GM19452 (cell line): ENCODE data around the gene DCC.

Source experiments
- ATAC-seq: cut with Tn5 transposase; IDR thresholded peaks from one replicate; pipeline ENCODE4 v1.9.1; 2021; ENCODE audit not compliant: unreplicated experiment

DCC gene

GRCh38 chr18:52670896-52671295 is 330.9 kb downstream of the DCC start:
- no peak for ATAC-seq

- no peak for ATAC-seq
Observed at GRCh38 chr18:52678034-52678433, 338.0 kb downstream of the DCC start.

- no peak for ATAC-seq
Observed at GRCh38 chr18:52678551-52678950, 338.6 kb downstream of the DCC start.

- no peak for ATAC-seq
Observed at GRCh38 chr18:52679354-52679753, 339.4 kb downstream of the DCC start.

GRCh38 chr18:52682260-52682659 is 342.3 kb downstream of the DCC start:
- ATAC-seq = no peak

- no peak for ATAC-seq
Observed at GRCh38 chr18:52685316-52685715, 345.3 kb downstream of the DCC start.

GRCh38 chr18:52691841-52692240 is 351.8 kb downstream of the DCC start:
- ATAC-seq = no peak

- no peak for ATAC-seq
Observed at GRCh38 chr18:52694804-52695203, 354.8 kb downstream of the DCC start.

- no peak for ATAC-seq
Observed at GRCh38 chr18:52700116-52700515, 360.1 kb downstream of the DCC start.

- no peak for ATAC-seq
Observed at GRCh38 chr18:52700816-52701215, 360.8 kb downstream of the DCC start.

- no peak for ATAC-seq
Observed at GRCh38 chr18:52701219-52701935, 361.4 kb downstream of the DCC start.

GRCh38 chr18:52715421-52715820 is 375.4 kb downstream of the DCC start:
- no peak for ATAC-seq

GRCh38 chr18:52715991-52716390 is 376.0 kb downstream of the DCC start:
- ATAC-seq = no peak

GRCh38 chr18:52716973-52717372 is 377.0 kb downstream of the DCC start:
- ATAC-seq = no peak

GRCh38 chr18:52722904-52723303 is 382.9 kb downstream of the DCC start:
- no peak for ATAC-seq

- ATAC-seq = no peak
Observed at GRCh38 chr18:52723550-52723970, 383.6 kb downstream of the DCC start.

GRCh38 chr18:52730972-52731619 is 391.1 kb downstream of the DCC start:
- ATAC-seq = no peak

- ATAC-seq = no peak
Observed at GRCh38 chr18:52738946-52739345, 398.9 kb downstream of the DCC start.

- ATAC-seq = no peak
Observed at GRCh38 chr18:52746986-52747385, 407.0 kb downstream of the DCC start.

GRCh38 chr18:52747869-52748268 is 407.9 kb downstream of the DCC start:
- no peak for ATAC-seq

GRCh38 chr18:52748343-52748742 is 408.3 kb downstream of the DCC start:
- no peak for ATAC-seq

- ATAC-seq = no peak
Observed at GRCh38 chr18:52749542-52749941, 409.5 kb downstream of the DCC start.

- ATAC-seq = no peak
Observed at GRCh38 chr18:52750995-52751394, 411.0 kb downstream of the DCC start.
